BLaER1 (cell line): Measurements from ENCODE around the gene HAND2.

ENCODE experiments used
- H3K27ac ChIP-seq: shearing (Covaris generic); formaldehyde crosslinking; 2 replicates; pipeline ENCODE4 v1.8.1; 2022
- H3K27me3 ChIP-seq: shearing (Covaris generic); formaldehyde crosslinking; 2 replicates; pipeline ENCODE4 v1.8.1; 2022
- H3K36me3 ChIP-seq: shearing (Covaris generic); formaldehyde crosslinking; 2 replicates; pipeline ENCODE4 v1.8.1; 2022
- H3K4me1 ChIP-seq: shearing (Covaris generic); formaldehyde crosslinking; 2 replicates; pipeline ENCODE4 v1.8.1; 2022
- H3K4me2 ChIP-seq: shearing (Covaris generic); formaldehyde crosslinking; 2 replicates; pipeline ENCODE4 v1.8.1; 2022
- H3K4me3 ChIP-seq: shearing (Covaris generic); formaldehyde crosslinking; 2 replicates; pipeline ENCODE4 v1.8.1; 2022
- H3K9ac ChIP-seq: shearing (Covaris generic); formaldehyde crosslinking; 2 replicates; pipeline ENCODE4 v1.8.1; 2022
- H3K9me3 ChIP-seq: shearing (Covaris generic); formaldehyde crosslinking; 2 replicates; pipeline ENCODE4 v1.8.1; 2022
- H4K20me1 ChIP-seq: shearing (Covaris generic); formaldehyde crosslinking; 2 replicates; pipeline ENCODE4 v1.8.1; 2022
- Cebpa-rat ChIP-seq: shearing (Covaris generic); IDR thresholded peaks from 2 replicates; pipeline ENCODE4 v1.8.1; 2022

Gene HAND2

GRCh38 chr4:173560896-173561295 lies 30.9 kb upstream of the HAND2 start:
- Histone ChIP-seq H3K27me3 (no peaks in the 10 kb centered on the region), H4K20me1 (no peaks in the 10 kb centered on the region), H3K4me1 (no peaks in the 10 kb centered on the region), H3K36me3 (no peaks in the 10 kb centered on the region), H3K9me3 (no peaks in the 10 kb centered on the region), H3K4me3 (no peak overlapping the region), H3K4me2 (no peak overlapping the region), H3K27ac (no peak overlapping the region), H3K9ac (no peak overlapping the region)
- no peak for TF ChIP-seq Cebpa-rat

GRCh38 chr4:173556398-173557131 lies 26.5 kb upstream of the HAND2 start:
- H3K36me3 ChIP-seq: no peaks in the 10 kb centered on the region
- no peaks in the 10 kb centered on the region for H3K9me3 ChIP-seq
- no peak overlapping the region for H3K9ac ChIP-seq
- no peak for TF ChIP-seq Cebpa-rat
- H3K27ac ChIP-seq: no peak overlapping the region
- no peaks in the 10 kb centered on the region for H3K4me1 ChIP-seq
- no peaks in the 10 kb centered on the region for H4K20me1 ChIP-seq
- H3K27me3 ChIP-seq: no peaks in the 10 kb centered on the region
- H3K4me2 ChIP-seq: no peak overlapping the region
- no peak overlapping the region for H3K4me3 ChIP-seq

- no peaks in the 10 kb centered on the region for H3K4me1 ChIP-seq
- no peaks in the 10 kb centered on the region for H3K36me3 ChIP-seq
- H3K27me3 ChIP-seq: no peaks in the 10 kb centered on the region
- H3K4me3 ChIP-seq: no peak overlapping the region
- H3K9ac ChIP-seq: no peak overlapping the region
- H4K20me1 ChIP-seq: no peaks in the 10 kb centered on the region
- no peak overlapping the region for H3K27ac ChIP-seq
- no peak overlapping the region for H3K4me2 ChIP-seq
- no peak for TF ChIP-seq Cebpa-rat
- H3K9me3 ChIP-seq: no peaks in the 10 kb centered on the region
Measured at GRCh38 chr4:173547889-173548288, 17.9 kb upstream of the HAND2 start.

GRCh38 chr4:173546776-173547175 lies 16.7 kb upstream of the HAND2 start:
- TF ChIP-seq Cebpa-rat: no peak
- Histone ChIP-seq H3K9me3 (no peaks in the 10 kb centered on the region), H3K9ac (no peak overlapping the region), H3K36me3 (no peaks in the 10 kb centered on the region), H3K4me2 (no peak overlapping the region), H3K4me1 (no peaks in the 10 kb centered on the region), H3K27me3 (no peaks in the 10 kb centered on the region), H3K4me3 (no peak overlapping the region), H3K27ac (no peak overlapping the region), H4K20me1 (no peaks in the 10 kb centered on the region)

- Histone ChIP-seq H3K9me3 (no peaks in the 10 kb centered on the region), H3K27me3 (no peaks in the 10 kb centered on the region), H4K20me1 (no peaks in the 10 kb centered on the region), H3K9ac (no peak overlapping the region), H3K27ac (no peak overlapping the region), H3K4me1 (no peaks in the 10 kb centered on the region), H3K4me2 (no peak overlapping the region), H3K36me3 (no peaks in the 10 kb centered on the region), H3K4me3 (no peak overlapping the region)
- no peak for TF ChIP-seq Cebpa-rat
Measured at GRCh38 chr4:173545440-173545839, 15.4 kb upstream of the HAND2 start.

GRCh38 chr4:173543266-173543665 lies 13.2 kb upstream of the HAND2 start:
- Histone ChIP-seq H3K9me3 (peaks cover 8% of the 10 kb centered on the region), H3K4me1 (no peaks in the 10 kb centered on the region), H3K9ac (no peak overlapping the region), H3K27me3 (no peaks in the 10 kb centered on the region), H3K36me3 (no peaks in the 10 kb centered on the region), H4K20me1 (no peaks in the 10 kb centered on the region), H3K27ac (no peak overlapping the region), H3K4me3 (no peak overlapping the region), H3K4me2 (no peak overlapping the region)
- no peak for TF ChIP-seq Cebpa-rat

- Histone ChIP-seq H4K20me1 (no peaks in the 10 kb centered on the region), H3K4me3 (no peak overlapping the region), H3K27ac (no peak overlapping the region), H3K36me3 (no peaks in the 10 kb centered on the region), H3K27me3 (peaks cover 3% of the 10 kb centered on the region; the same call in 1 of the 2 replicates), H3K4me2 (no peak overlapping the region), H3K9ac (no peak overlapping the region), H3K9me3 (peaks cover 24% of the 10 kb centered on the region), H3K4me1 (no peaks in the 10 kb centered on the region)
- TF ChIP-seq Cebpa-rat: no peak
Measured at GRCh38 chr4:173539986-173540385, 10.0 kb upstream of the HAND2 start.

- Histone ChIP-seq H3K9ac (no peak overlapping the region), H3K4me3 (no peak overlapping the region), H3K4me1 (no peaks in the 10 kb centered on the region), H3K27ac (no peak overlapping the region), H3K4me2 (no peak overlapping the region), H3K27me3 (peaks cover 3% of the 10 kb centered on the region; the same call in 1 of the 2 replicates), H4K20me1 (no peaks in the 10 kb centered on the region), H3K9me3 (peaks cover 24% of the 10 kb centered on the region), H3K36me3 (no peaks in the 10 kb centered on the region)
- TF ChIP-seq Cebpa-rat: no peak
Measured at GRCh38 chr4:173538909-173539445, 8.9 kb upstream of the HAND2 start.

- H4K20me1 ChIP-seq: no peaks in the 10 kb centered on the region
- H3K4me1 ChIP-seq: no peaks in the 10 kb centered on the region
- no peak overlapping the region for H3K4me2 ChIP-seq
- H3K9me3 ChIP-seq: peaks cover 24% of the 10 kb centered on the region
- TF ChIP-seq Cebpa-rat: no peak
- peaks cover 3% of the 10 kb centered on the region; the same call in 1 of the 2 replicates for H3K27me3 ChIP-seq
- no peak overlapping the region for H3K9ac ChIP-seq
- H3K27ac ChIP-seq: no peak overlapping the region
- H3K36me3 ChIP-seq: no peaks in the 10 kb centered on the region
- no peak overlapping the region for H3K4me3 ChIP-seq
Measured at GRCh38 chr4:173538148-173538908, 8.3 kb upstream of the HAND2 start.

GRCh38 chr4:173537613-173538147 lies 7.7 kb upstream of the HAND2 start:
- peaks cover 3% of the 10 kb centered on the region; the same call in 1 of the 2 replicates for H3K27me3 ChIP-seq
- peaks cover 24% of the 10 kb centered on the region for H3K9me3 ChIP-seq
- no peak overlapping the region for H3K4me3 ChIP-seq

More at GRCh38 chr4:173537613-173538147, 7.7 kb upstream of the HAND2 start:
- no peaks in the 10 kb centered on the region for H3K4me1 ChIP-seq
- H3K27ac ChIP-seq: no peak overlapping the region
- TF ChIP-seq Cebpa-rat: no peak
- no peak overlapping the region for H3K4me2 ChIP-seq
- no peaks in the 10 kb centered on the region for H4K20me1 ChIP-seq
- H3K9ac ChIP-seq: no peak overlapping the region
- no peaks in the 10 kb centered on the region for H3K36me3 ChIP-seq
